GM18867 (cell line): ENCODE data around the gene STK16.
"Not testable (repeated sequence)": the region's sequence is repeated elsewhere in the genome, so short reads cannot be mapped to it uniquely, and the experiment has no call there.

Experiments used
- ATAC-seq: cut with Tn5 transposase; IDR thresholded peaks from one replicate; pipeline ENCODE4 v1.9.1; 2021; ENCODE audit warnings: mild to moderate bottlenecking, moderate library complexity; ENCODE audit not compliant: unreplicated experiment

STK16 gene

DNA sequence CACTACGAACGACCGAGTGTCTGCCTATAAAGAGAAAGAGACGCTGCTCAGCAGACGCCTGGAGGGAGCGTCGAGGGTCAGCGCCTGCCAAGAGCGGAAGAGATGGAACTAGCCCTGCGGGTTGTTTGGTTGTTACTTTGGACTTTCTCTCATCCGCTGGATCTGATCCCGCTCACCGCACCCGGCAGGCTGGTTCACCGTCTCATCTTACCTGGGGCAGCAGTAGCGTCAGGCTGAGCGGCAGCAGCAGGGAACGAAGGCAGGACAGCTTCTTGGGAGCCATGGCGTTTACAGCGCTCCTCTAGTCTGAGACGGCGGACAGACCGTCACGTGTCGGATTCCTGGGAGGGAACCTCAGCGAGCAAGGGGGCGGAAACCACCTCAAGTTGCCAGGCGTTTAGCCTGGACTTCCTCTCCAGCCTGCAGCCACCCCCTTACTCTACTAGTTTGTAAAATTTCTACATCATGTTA lies 2.0 kb upstream of the STK16 start:
- ATAC-seq: no peak

DNA sequence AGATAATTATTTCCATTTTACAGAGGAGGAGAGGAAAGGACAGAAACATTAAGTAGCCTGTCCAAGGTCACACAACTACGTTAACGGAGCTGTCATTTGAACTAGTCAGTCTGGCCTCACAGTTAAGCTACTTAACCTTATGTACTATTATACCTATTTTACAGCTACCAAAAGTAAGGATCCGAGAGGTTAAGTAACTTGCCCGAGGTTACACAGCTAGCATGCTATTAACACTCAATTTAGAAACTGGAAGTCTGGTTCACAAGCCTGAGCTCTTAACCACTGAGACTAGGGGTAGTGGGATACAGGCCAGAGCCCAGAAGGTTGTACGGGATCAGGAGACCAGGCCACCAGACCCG lies 511 bp upstream of the STK16 start:
- ATAC-seq: no peak

- no peak for ATAC-seq
Measured at GRCh38 chr2:219245899-219246230, 586 bp downstream of the STK16 start.

DNA sequence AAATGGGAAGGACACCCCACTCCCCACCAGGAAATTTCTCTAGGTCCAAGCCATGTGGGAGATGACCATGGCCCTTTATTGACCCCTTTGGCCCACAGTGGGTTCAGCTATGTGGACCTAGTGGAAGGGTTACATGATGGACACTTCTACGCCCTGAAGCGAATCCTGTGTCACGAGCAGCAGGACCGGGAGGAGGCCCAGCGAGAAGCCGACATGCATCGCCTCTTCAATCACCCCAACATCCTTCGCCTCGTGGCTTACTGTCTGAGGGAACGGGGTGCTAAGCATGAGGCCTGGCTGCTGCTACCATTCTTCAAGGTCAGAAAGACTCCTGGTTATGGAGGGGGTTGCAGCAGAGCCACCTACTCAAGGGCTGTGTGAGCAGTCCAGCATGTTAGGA lies 1.3 kb downstream of the STK16 start:
- no peak for ATAC-seq

DNA sequence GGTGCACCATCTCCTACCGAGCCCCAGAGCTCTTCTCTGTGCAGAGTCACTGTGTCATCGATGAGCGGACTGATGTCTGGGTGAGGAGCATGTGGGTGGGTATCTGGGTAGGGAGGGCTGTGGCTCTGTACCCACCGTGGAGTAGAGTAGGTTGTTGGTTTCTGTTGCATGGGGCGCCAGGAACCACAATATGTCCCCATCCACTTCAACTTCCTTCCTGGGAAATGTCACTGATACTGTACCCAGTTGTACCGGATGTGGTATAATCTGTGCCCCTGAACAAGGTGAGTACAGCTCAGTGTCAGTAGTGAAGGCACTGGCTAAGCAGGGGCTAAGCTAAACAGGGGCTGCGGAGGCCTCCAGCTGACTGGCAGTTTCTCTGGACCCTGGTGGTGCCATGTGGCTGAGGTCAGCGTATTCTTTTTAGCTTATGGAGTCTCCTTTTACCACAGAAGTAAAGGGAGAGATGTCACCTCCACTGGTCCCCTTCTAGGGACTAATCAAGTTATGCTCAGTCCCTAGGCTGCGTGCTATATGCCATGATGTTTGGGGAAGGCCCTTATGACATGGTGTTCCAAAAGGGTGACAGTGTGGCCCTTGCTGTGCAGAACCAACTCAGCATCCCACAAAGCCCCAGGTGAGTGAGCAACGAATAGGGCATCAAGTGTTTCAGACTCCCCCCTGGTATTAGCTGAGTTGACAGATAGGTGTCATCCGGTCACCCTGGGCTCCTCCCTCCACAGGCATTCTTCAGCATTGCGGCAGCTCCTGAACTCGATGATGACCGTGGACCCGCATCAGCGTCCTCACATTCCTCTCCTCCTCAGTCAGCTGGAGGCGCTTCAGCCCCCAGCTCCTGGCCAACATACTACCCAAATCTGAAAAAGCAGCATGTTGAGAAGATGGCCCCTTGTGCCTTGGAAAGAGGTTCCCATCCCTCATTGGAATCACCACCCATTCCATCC lies 2.7 kb downstream of the STK16 start:
- no peak for ATAC-seq

- no peak for ATAC-seq
Measured at GRCh38 chr2:219248845-219249202, 3.5 kb downstream of the STK16 start.

- peak; percentile 35 for ATAC-seq
Measured at GRCh38 chr2:219249203-219249980, 4.1 kb downstream of the STK16 start.

GRCh38 chr2:219250049-219250781 lies 4.9 kb downstream of the STK16 start:
- ATAC-seq: no peak

DNA sequence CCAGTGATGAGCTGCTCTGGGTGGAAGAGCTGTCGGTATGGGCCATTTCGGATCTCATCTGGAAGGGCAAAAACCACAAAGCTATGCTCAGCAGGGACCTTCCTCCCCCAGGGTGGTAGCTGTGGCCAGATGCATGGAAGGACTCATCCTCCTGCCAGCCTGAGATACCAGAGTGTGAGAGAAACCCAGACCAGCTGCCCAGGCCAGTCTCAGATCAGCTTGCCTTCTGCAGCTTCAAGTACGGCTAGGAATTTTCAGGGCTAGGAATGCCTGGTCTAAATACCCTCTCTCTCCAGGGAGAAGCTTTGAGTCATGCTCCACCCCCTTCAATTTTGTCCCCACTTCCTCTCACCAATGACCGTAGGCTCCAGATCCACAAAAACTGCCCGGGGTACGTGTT lies 6.4 kb downstream of the STK16 start:
- no peak for ATAC-seq

- ATAC-seq: no peak
Measured at GRCh38 chr2:219252084-219252483, 6.8 kb downstream of the STK16 start.

- ATAC-seq: no peak
Measured at GRCh38 chr2:219252570-219252899, 7.3 kb downstream of the STK16 start.

DNA sequence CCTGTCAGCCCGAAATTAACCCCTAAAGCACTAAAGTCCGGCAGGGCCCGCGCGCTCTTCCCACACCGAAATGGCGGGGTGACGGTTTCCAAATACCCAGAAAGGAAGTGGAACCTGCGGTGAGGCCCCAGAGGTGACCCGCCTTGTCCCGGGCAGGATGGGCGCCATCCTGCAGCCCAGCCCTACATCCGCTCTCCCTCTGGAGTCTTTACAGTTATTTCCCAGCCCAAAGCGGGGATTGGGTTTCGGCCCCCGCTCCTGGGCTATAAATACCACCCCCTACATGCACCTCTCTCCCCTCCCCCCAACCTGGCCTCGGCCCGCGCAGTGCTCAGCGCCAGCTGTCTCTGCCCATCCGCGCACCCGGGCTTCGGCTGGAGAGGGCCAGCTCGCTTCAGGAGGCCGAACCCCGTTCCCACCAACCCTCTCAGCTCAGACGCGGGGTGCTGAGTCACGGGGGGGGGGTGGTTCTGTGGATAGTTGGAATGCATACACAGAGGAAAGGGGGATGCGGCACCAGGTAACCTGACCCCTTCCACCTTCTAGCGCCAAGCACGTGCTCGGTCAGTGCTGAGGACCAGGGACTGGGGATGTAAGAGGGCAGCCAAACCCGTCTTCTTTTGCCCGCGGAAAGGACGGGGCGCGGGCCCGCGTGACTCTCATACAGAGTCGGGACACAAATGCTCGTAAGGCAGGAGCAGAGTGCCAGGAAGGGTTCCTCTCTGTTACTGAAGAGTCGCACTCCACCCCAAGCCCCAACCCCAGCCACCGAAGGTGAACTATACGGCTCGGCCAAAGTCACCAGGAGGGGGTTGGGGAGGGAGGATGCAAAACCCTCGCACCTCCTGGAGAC lies 7.8 kb downstream of the STK16 start, which contains the start of gene TUBA4B:
Gene TUBA4B (plus strand): TSS at position 344 of the 853 bp plus-strand sequence. CDS start 165 bp downstream, at position 509.
- no peak for ATAC-seq

- ATAC-seq: peak; percentile 48
Measured at GRCh38 chr2:219253753-219254589, 8.7 kb downstream of the STK16 start, which contains the start of gene TUBA4A. Gene TUBA4A (minus strand): TSS chr2:219253918. CDS start chr2:219253858, 60 bp downstream.

DNA sequence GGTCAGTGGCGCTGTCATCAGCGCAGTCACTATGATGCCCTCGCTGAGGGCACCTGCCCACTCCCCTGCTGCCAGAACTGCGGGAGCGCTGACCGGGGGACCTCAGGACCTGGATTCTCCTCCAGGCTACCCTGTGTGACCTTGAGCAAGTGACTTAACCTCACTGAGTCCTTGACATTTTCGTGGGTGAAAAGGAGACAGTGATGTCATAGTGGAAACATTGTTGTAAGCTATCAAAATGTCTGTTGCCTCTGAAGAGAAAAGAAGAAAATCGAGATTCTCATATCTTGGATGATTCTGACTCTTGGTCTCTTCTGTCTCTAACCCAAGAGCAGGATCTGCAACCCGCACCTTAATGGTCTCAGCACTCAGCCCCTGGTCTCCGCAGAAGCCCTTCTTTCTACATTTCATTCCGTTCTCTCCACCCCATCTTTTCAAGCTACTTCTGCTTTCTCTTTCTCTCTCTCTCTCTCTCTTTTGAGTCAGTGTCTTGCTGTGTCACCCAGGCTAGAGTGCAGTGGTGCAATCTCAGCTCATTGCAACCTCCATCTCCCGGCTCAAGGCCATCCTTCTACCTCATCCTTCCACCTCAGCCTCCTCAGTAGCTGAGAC lies 9.4 kb downstream of the STK16 start:
- peak; percentile 40 for ATAC-seq

DNA sequence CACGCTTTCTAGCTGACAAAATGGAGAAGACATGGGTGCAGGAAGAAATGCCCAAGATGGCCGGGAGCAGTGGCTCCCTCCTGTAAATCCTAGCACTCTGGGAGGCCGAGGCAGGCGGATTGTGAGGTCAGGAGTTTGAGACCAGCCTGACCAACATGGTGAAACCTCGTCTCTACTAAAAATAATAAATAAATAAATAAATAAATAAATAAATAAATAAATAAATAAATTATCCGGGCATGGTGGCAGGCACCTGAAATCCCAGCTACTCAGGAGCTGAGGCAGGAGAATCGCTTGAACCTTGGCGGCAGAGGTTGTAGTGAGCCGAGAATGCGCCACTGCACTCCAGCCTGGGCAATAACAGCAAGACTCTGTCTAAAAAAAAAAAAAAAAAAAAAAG lies 13.7 kb downstream of the STK16 start:
- ATAC-seq: not testable (repeated sequence)

GRCh38 chr2:219261024-219261855 lies 16.0 kb downstream of the STK16 start:
- no peak for ATAC-seq

DNA sequence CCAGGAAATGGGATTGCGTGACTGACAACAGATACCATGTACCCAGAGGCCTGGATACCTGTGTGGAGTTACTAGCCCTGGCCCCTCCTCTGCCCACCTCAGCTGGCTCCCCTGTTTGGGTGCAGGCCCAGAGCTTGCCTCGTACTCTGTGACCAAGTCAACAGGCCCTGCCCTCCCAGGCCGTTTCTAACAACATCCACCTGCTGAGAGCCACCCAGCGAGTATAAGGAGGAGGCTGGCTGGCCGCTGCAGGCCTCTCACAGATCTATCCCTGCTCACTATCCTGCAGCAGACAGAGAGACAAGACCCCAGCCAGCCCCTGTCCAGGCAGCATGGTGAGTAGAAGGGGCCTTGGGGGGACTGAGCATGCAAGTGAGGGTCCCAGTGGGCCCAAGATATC lies 21.0 kb downstream of the STK16 start:
- ATAC-seq: no peak

- no peak for ATAC-seq
Measured at GRCh38 chr2:219266886-219267285, 21.6 kb downstream of the STK16 start.
